HG03139 (cell line): ENCODE measurements around the gene PITPNC1.
"Not testable (repeated sequence)": the region's sequence is repeated elsewhere in the genome, so short reads cannot be mapped to it uniquely, and the experiment has no call there.

ENCODE experiments used
- ATAC-seq: cut with Tn5 transposase; IDR thresholded peaks from one replicate; pipeline ENCODE4 v1.9.1; 2021; ENCODE audit not compliant: unreplicated experiment

The PITPNC1 gene

DNA sequence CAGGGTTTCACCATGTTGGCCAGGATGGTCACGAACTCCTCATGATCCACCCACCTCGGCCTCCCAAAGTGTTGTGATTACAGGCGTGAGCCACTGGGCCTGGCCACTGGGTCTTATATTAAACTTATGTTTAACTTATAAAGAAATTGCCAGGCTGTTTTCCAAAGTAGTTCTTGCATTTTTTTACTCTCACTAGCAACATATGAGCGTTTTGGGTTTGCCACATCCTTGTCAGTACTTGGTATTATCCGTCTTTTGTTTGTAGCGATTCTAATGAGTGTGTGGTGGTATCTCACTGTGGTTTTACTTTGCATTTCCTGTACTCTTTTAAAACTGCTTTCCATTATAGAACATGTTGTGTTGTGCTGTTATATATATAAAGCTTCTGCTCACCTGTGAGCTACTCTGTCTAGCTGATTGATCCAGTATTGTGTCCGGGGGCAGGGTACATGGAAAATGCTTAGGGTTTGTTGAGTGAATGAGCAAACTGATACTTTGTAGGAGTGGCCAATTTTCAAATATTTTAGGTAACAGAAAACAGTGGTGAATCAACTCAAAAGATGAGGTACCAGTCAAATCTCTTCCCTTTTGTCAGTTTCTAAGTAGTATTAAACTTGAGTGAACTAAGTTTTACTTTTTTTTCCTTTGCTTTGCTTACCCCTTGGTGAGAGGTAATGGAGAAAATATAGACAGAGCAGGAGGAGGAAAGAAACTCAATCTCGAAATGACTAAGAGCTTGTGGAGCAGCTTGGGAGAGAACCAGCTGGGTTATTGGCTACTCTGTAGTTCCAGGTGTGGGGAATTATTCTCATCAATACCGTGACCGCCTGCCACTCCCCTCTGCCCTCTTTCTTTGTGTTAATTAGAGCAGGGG is 75.8 kb downstream of the PITPNC1 start:
- ATAC-seq: no peak

GRCh38 chr17:67456103-67456502 is 79.0 kb downstream of the PITPNC1 start:
- ATAC-seq: no peak

DNA sequence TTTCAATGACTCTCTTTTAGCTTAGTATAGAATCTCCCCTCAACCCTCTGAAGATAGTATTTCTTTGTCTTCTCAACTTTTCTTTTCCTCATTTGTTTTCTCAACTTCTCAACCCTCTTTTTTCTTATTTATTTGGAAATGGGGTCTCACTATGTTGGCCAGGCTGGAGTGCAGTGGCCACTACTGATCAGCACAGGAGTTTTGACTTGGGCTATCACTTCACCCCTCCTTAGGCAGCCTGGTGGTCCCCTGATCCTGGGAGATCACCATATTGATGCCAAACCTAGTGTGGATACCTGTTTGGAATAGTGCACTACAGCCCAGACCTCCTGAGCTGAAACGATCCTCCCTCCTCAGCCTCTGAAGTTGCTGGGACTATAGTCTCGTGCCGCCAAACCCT is 79.8 kb downstream of the PITPNC1 start:
- no peak for ATAC-seq

- no peak for ATAC-seq
These were observed 81.1 kb downstream of the PITPNC1 start for GRCh38 chr17:67458203-67458602.

GRCh38 chr17:67459985-67460384 is 82.9 kb downstream of the PITPNC1 start:
- no peak for ATAC-seq

DNA sequence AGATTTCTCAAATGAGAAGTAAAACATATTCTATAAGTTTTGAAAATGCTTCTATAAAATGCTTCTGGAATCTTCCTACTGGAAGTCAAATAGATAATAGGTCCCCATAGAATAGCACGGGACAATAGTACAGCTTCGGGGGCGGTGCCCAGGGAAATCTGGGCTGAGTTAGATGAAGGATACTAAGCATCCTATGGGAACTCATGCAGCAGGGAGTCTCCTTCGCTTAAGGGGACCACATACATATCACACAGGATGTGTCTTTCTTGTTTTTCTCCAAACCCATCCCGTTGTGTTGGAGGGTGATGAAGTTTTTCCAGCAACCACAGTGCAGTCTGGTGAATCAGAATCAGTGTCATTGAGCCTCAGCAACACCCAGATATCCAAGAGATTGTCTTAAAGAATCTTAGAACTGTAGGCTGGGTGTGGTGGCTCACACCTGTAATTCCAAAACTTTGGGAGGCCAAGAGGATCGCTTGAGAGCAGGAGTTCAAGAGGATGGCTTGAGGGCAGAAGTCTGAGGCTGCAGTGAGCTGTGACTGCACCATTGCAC is 84.2 kb downstream of the PITPNC1 start:
- no peak for ATAC-seq

DNA sequence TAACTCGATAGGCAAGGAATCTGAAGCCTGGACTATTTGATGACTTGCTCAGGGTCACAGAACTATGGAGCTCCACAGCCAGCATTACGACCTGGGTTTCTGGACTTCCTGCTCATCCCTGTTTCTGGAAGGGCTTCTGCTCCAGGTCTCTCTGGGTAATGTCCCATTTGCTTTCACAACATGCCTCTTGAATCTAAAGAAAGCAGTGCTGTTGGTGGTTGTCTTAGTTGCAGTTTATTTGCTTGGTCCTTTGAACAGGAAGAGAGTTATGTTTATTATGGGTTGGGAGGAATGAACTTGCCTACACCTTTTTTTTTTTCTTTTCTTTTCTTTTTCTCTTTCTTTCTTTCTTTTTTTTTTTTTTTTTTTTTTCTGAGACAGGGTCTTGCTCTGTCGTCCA is 84.8 kb downstream of the PITPNC1 start:
- no peak for ATAC-seq

DNA sequence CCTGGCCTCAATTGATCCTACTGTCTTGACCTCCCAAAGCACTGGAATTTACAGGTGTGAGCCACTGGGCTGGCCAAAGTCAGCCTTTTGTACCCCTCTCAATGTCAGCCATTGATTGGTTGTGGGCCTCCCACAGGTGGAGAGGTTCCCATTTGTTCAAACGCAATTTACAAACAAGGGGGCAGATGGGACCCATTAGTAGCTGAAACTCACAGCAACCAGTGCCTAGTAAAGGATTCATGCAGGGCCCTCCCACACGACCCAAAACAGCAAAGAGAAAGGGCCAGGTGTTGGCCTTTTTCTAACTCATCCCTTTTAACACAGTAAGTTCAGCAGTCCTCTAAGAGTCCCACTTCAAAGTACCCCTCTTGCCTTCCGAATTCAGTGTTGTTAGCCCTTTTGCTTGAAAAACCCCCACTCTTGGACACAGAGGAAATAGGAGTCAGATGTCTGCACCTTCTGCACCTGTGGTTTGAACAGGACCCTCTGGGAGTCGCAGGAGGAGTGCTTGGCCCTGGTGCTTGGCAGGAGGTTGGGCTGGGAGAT is 89.2 kb downstream of the PITPNC1 start:
- ATAC-seq: no peak

DNA sequence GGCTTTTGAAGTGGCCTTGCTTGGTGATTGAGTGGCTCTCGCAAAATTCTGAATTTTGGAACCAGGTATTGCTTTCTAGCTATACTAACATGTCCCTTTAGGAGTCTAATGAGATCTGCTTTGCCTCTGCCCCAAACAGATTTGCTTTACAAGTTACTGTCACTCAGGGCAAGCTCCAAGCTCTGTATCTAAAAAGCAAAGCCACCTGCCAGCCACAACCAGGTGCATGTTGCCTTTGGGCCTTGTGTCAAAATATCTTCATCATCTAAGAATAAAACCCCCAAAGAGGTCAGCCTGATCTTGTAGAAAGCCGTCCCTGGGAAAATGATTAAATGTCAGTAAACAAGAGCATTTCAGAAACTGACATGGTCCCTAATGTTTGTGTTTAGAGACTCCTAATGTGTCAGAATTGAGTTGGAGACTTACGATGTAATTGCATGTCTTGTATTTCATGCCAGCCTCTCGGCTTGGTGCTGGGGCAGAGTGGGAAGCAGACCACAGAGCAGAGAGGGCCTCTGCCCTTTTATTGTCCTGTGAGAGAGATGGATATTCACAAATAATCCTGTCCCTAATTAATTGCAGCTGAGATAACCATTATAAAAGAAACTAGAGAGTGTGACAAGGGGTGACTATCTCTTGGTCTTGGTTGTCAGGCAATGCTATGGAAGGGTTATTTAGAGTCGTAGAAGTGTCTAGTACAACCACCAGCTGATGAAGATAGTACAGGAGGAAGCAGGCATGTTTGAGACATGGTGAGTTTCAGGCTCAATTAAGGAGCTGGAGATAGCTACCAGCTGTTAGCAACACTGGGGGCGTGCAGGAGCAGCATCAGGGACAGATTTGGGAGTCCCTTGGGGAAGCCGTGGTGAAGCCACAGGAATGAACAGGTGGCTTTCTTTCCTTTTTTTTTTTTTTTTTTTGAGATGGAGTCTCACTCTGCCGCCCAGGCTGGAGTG is 90.7 kb downstream of the PITPNC1 start:
- no peak for ATAC-seq

DNA sequence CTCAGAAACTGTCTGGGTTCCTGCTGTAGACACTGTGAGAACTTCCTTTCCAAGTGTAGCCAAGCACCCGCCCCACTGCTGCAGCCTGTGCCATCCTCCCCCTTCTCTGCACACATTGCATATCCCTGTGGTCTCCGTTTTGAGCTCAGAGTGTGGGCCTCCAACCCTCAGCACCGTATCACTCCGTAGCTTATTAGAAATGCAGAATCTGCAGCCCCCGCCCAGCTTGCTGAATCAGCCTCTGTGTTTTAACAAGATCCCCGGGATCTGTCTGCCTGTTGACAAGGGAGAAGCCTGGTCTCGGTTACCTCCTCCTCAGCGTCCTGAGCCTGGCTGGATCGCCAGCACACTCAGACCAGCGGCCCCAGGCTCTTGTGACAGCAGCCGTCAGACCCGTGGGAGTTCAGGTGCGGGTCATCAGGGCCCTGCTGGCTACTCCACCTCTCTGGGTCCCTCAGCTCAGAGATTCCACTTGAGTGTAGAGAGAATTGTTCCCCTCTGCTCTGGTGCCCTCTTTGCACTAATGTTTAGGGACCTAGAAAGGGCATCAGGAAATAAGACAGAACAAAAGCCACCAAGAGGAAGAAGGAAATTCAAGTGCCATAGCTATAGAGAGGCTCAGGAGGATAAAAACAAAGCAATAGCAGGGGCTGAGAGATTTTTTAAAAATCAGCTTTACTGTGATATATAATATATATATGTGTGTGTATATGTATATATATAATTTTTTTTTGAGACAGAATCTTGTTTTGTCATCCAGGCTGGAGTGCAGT is 92.3 kb downstream of the PITPNC1 start:
- ATAC-seq: no peak

- no peak for ATAC-seq
These were observed 93.1 kb downstream of the PITPNC1 start for GRCh38 chr17:67470163-67470562.

- no peak for ATAC-seq
These were observed 94.0 kb downstream of the PITPNC1 start for GRCh38 chr17:67471118-67471517.

- not testable (repeated sequence) for ATAC-seq
These were observed 95.5 kb downstream of the PITPNC1 start for GRCh38 chr17:67472606-67473005.

- no peak for ATAC-seq
These were observed 97.1 kb downstream of the PITPNC1 start for GRCh38 chr17:67474081-67474661.

DNA sequence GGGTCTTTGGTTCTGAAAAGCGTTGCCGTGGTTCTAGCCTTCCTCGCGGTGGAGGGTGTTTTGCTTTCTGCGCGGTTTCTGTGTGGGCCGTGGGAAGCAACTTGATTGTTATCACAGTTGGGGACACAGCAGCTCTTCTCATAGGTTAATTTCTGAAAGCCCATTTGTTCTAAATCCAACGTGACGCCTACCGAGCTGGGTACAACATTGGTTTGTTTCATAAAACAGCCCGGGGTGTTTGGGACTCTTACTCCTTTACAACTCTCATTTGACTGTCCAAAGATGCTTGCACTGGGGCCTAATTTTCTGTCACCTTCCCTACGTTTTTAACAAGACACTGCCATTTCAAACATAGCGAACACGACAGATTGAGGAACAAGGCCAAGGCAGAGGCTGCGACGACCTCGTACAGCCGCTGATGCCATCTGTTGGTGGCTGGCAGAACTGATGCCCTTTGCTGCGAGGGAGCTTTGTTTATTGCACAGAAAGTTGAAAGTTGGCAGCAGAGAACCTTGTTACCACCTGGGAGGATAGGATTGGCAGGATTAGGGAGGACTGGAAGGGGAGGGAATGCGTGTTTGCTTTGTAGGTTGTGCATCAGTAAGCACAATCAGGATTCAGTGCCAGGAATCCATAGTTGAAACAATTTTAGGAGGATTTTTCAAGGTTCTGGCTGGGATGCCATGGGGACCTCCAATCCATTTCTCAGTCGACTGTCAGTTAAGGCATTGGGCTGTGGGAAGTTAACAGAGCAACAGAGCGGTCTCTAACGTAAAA is 98.3 kb downstream of the PITPNC1 start:
- ATAC-seq: peak; percentile 81

GRCh38 chr17:67476787-67477335 is 99.8 kb downstream of the PITPNC1 start:
- no peak for ATAC-seq

DNA sequence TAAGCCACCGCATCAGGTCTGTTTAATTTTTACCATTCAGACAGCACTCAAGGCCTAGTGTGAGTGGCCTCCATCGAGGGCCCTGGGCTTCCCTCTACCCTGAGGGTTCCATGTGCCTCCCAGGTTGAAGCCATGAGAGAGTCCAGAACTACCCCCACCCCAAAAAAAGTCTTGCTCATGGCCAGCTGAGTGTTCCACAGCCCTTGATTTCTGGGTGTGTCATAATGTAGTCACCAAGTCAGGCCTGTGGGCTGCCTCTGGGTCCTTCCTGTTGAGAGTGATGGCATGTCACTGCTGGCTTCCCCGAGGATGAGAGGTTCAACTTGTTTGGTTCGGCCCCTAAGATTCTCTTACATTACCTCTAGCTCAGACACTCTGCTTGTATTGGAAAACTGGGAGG is 100.6 kb downstream of the PITPNC1 start:
- no peak for ATAC-seq

DNA sequence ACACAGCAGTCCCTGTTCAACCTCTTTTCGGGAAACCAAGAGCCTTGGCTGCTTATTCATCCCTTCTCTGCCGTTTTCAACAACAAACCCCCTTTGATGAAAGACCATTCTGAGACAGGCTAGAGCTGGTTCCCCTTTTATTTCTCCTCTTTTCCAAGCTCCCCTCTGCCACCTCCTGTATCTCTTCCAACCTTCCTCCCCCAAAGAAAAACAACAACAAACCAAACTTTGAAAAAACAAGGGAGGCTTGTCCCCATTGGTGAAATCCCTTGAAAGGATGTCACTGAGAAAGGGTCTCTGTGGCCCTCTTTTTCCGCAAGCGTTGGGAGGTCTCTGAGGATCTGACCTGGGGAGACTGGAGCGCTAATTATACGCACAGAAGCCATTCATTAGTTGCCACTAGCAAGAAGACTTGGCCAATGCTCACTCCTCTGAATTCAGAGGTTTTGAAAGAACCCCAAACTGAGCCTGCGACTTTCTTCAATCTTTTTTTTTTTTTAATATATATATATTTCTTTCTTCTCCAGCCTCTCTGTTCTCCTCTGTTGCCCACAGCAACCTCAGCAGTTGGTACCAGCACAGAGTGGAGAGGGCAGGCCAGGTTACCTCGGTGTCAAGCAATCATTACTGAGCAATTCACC is 101.4 kb downstream of the PITPNC1 start:
- no peak for ATAC-seq

- no peak for ATAC-seq
These were observed 102.1 kb downstream of the PITPNC1 start for GRCh38 chr17:67479148-67479547.
